OCI-LY3 (cell line): ENCODE data around the gene NEK5.
A peak's percentile ranks its signal among the peaks of the same experiment; 100 is the strongest.

ENCODE experiments used
- H2AFZ ChIP-seq: fragments of 200-600, 300-600 bp; shearing (Covaris generic); 2 replicates; pipeline ENCODE4 v1.6.0; 2014; ENCODE audit warnings: antibody characterized with exemption, low read depth, low read length
- H3K27ac ChIP-seq: fragments of 200-600, 300-600 bp; sonication (generic); 2 replicates; pipeline ENCODE4 v1.5.1; 2014; ENCODE audit warnings: mild to moderate bottlenecking, low read length, moderate library complexity, mixed read lengths
- H3K27me3 ChIP-seq: fragments of 200-600, 300-600 bp; sonication (generic); 2 replicates; pipeline ENCODE4 v1.6.1; 2014; ENCODE audit warnings: low read depth, low read length, mixed read lengths
- H3K36me3 ChIP-seq: fragments of 200-600, 300-600 bp; sonication (generic); replicated peaks from 2 replicates; pipeline ENCODE3; 2014; ENCODE audit warnings: low read depth, low read length, mixed read lengths
- H3K4me1 ChIP-seq: fragments of 300-600, 200-600 bp; sonication (generic); 2 replicates; pipeline ENCODE4 v1.6.1; 2014; ENCODE audit warnings: low read length, mixed read lengths
- H3K4me2 ChIP-seq: fragments of 200-600, 300-600 bp; sonication (generic); 2 replicates; pipeline ENCODE4 v1.6.1; 2014; ENCODE audit warnings: low read length, mixed read lengths
- H3K4me3 ChIP-seq: fragments of 300-600, 200-600 bp; sonication (generic); 2 replicates; pipeline ENCODE4 v1.5.1; 2014; ENCODE audit warnings: antibody characterized with exemption, mild to moderate bottlenecking, low read length, moderate library complexity
- H3K79me2 ChIP-seq: fragments of 300-600, 200-600 bp; shearing (Covaris generic); 2 replicates; pipeline ENCODE4 v1.6.1; 2014; ENCODE audit warnings: mild to moderate bottlenecking, low read length, mixed read lengths
- H3K9ac ChIP-seq: fragments of 300-600, 200-600 bp; shearing (Covaris generic); 2 replicates; pipeline ENCODE4 v1.6.0; 2014; ENCODE audit warnings: mild to moderate bottlenecking, low read length, moderate library complexity
- H3K9me3 ChIP-seq: fragments of 200-600, 300-600 bp; shearing (Covaris generic); 2 replicates; pipeline ENCODE4 v1.6.1; 2014; ENCODE audit warnings: low read length, mixed read lengths; ENCODE audit not compliant: insufficient read depth
- H4K20me1 ChIP-seq: fragments of 200-600, 300-600 bp; sonication (generic); 2 replicates; pipeline ENCODE4 v1.6.1; 2016; ENCODE audit warnings: low read length, mixed read lengths; ENCODE audit not compliant: insufficient read depth
- CTCF ChIP-seq: fragments of 200-600, 300-600 bp; sonication (generic); IDR thresholded peaks from 2 replicates; pipeline ENCODE4 v1.5.1; 2014; ENCODE audit warnings: antibody characterized with exemption, low read length, low read depth
- EZH2phosphoT487 ChIP-seq: fragments of 200-600 bp; shearing (Covaris generic); IDR thresholded peaks from 2 replicates; pipeline ENCODE4 v1.6.1; 2018; ENCODE audit warnings: antibody characterized with exemption, mixed run types, low read depth

Gene NEK5

GRCh38 chr13:52130641-52131040 is 1.8 kb upstream of the NEK5 start:
- Histone ChIP-seq H3K4me1 (peaks cover 6% of the 10 kb centered on the region), H3K9me3 (no peaks in the 10 kb centered on the region), H2AFZ (no peak overlapping the region), H4K20me1 (no peaks in the 10 kb centered on the region), H3K36me3 (peaks cover 17% of the 10 kb centered on the region), H3K27ac (no peak overlapping the region), H3K9ac (no peak overlapping the region), H3K4me2 (no peak overlapping the region), H3K79me2 (no peaks in the 10 kb centered on the region), H3K27me3 (no peaks in the 10 kb centered on the region), H3K4me3 (no peak overlapping the region)
- no peak for TF ChIP-seq EZH2phosphoT487
- no peak for TF ChIP-seq CTCF

DNA sequence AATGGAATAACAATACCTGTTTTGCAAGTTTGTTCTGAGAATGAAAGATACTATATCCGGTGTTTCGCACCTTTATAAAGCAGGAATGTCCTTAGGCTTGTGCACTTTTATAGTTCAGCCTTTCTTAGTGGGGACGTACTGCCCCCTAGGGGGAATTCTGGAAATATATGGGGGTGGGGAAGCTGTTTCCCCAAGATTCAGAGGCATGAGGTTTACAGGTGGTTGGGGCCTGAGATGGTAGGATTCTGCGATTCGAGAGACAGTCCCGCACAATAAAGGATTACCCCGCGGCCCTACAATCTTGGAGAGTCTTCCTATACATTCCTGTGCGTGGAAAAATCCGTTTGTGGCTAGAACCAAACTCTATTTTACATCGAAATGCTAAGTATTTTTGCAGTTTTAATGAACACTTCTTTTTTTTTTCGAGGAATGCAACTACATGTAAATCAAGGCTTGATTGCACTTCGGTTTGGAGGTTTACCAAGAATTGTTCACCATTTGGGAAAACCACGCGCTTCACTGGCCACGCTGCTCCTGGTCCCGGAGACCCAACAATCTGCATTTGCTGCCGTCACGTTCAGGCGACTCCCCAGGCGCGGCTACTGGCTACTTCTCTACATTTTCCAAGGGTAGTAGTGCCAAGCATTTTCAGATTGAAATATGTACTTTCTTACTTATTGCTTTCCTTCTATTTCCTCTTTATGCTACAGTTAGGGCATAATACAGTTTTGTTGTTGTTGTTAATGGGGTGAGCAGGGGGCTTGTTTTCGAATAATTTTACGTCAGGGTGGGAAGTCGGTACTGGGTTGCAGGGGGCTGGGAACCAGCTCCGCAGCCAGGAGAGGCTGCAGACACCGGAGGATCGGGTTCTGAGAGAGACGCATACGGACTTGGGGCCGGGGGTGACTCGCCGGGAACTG is 830 bp downstream of the NEK5 start:
- no peaks in the 10 kb centered on the region for H3K9me3 ChIP-seq
- H3K27ac ChIP-seq, result no peak overlapping the region
- H3K9ac ChIP-seq, result peak overlapping the region; percentile 36
- peak overlapping the region; percentile 89 for H3K4me2 ChIP-seq
- peaks cover 10% of the 10 kb centered on the region for H3K4me1 ChIP-seq
- H4K20me1 ChIP-seq, result no peaks in the 10 kb centered on the region
- H3K4me3 ChIP-seq, result peak overlapping the region; percentile 77
- H3K79me2 ChIP-seq, result no peaks in the 10 kb centered on the region
- peak overlapping the region; percentile 55 for H2AFZ ChIP-seq
- TF ChIP-seq CTCF (peak; percentile 96), EZH2phosphoT487 (no peak)
- H3K36me3 ChIP-seq, result peaks cover 17% of the 10 kb centered on the region
- peaks cover 5% of the 10 kb centered on the region for H3K27me3 ChIP-seq

- H3K4me1 ChIP-seq, result peaks cover 10% of the 10 kb centered on the region
- no peaks in the 10 kb centered on the region for H3K9me3 ChIP-seq
- no peaks in the 10 kb centered on the region for H4K20me1 ChIP-seq
- TF ChIP-seq EZH2phosphoT487, result no peak
- TF ChIP-seq CTCF, result no peak
- H3K36me3 ChIP-seq, result peaks cover 12% of the 10 kb centered on the region
- no peak overlapping the region for H3K27ac ChIP-seq
- H3K27me3 ChIP-seq, result peaks cover 5% of the 10 kb centered on the region
- peak overlapping the region; percentile 89 for H3K4me2 ChIP-seq
- H3K9ac ChIP-seq, result no peak overlapping the region
- H3K79me2 ChIP-seq, result no peaks in the 10 kb centered on the region
- H2AFZ ChIP-seq, result no peak overlapping the region
- H3K4me3 ChIP-seq, result peak overlapping the region; percentile 77
These were observed 1.5 kb downstream of the NEK5 start for GRCh38 chr13:52127378-52127777.

GRCh38 chr13:52125547-52125946 is 3.3 kb downstream of the NEK5 start:
- peaks cover 13% of the 10 kb centered on the region for H3K4me1 ChIP-seq
- H3K4me2 ChIP-seq, result peak overlapping the region; percentile 18; the same call in 1 of the 2 replicates
- H3K79me2 ChIP-seq, result no peaks in the 10 kb centered on the region
- TF ChIP-seq CTCF (no peak), EZH2phosphoT487 (no peak)
- H3K27ac ChIP-seq, result no peak overlapping the region
- H3K27me3 ChIP-seq, result peaks cover 5% of the 10 kb centered on the region
- no peaks in the 10 kb centered on the region for H4K20me1 ChIP-seq
- H3K9me3 ChIP-seq, result no peaks in the 10 kb centered on the region
- H3K4me3 ChIP-seq, result no peak overlapping the region
- no peak overlapping the region for H2AFZ ChIP-seq
- peaks cover 2% of the 10 kb centered on the region for H3K36me3 ChIP-seq
- H3K9ac ChIP-seq, result no peak overlapping the region
